MV-4-11 (cell line): ENCODE data around the gene UGGT2.
"Not testable (repeated sequence)": the region's sequence is repeated elsewhere in the genome, so short reads cannot be mapped to it uniquely, and the experiment has no call there.

ENCODE experiments used
- DNase-seq: peaks from one replicate; lab custom pipeline; 2025; lab: John Stamatoyannopoulos, UW

The UGGT2 gene

DNA sequence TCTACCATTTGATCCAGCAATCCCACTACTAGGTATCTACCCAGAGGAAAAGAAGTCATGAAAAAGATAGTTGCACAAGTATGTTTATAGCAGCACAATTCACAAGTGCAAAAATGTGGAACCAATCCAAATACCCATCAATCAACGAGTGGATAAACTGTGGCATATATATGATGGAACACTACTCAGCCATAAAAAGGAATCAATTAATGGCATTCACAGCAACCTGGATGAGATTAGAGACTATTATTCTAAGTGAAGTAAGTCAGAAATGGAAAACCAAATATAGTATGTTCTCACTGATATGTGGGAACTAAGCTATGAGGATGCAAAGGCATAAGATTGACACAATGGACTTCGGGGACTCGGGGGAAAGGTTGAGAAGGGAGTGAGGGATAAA, 1.3 kb downstream of the UGGT2 start:
- not testable (repeated sequence) for DNase-seq

DNA sequence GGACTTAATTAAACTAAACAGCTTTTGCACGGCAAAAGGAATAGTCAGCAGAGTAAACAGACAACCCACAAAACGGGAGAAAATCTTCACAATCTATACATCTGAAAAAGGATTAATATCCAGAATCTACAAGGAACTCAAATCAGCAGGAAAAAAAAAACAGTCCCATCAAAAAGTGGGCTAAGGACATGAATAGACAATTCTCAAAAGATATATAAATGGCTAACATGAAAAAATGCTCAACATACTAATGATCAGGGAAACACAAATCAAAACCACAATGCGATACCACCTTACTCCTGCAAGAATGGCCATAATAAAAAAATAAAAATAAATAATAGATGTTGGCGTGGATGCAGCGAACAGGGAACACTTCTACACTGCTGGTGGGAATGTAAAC, 1.7 kb downstream of the UGGT2 start:
- DNase-seq, result not testable (repeated sequence)

DNA sequence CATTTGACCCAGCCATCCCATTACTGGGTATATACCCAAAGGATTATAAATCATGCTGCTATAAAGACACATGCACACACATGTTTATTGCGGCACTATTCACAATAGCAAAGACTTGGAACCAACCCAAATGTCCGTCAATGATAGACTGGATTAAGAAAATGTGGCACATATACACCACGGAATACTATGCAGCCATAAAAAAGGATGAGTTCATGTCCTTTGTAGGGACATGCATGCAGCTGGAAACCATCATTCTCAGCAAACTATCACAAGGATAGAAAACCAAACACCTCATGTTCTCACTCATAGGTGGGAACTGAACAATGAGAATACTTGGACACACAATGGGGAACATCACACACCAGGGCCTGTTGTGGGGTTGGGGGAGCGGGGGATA, 2.2 kb downstream of the UGGT2 start:
- DNase-seq, result not testable (repeated sequence)

DNA sequence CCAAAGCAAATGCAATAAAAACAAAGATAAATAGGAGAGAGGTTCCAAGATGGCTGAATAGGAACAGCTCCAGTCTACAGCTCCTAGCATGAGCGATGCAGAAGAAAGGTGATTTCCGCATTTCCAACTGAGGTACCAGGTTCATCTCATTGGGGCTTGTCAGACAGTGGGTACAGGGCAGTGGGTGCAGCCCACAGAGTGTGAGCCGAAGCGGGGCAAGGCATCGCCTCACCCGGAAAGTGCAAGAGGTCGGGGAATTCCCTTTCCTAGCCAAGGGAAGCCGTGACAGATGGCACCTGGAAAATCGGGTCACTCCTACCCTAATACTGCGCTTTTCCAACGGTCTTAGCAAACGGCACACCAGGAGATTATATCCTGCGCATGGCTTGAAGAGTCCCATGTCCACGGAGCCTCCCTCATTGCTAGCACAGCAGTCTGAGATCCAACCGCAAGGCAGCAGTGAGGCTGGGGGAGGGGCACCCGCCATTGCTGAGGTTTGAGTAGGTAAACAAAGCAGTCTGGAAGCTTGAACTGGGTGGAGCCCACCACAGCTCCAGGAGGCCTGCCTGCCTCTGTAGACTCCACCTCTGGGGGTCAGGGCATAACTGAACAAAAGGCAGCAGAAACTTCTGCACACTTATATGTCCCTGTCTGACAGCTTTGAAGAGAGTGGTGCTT, 6.6 kb downstream of the UGGT2 start:
- DNase-seq, result not testable (repeated sequence)

DNA sequence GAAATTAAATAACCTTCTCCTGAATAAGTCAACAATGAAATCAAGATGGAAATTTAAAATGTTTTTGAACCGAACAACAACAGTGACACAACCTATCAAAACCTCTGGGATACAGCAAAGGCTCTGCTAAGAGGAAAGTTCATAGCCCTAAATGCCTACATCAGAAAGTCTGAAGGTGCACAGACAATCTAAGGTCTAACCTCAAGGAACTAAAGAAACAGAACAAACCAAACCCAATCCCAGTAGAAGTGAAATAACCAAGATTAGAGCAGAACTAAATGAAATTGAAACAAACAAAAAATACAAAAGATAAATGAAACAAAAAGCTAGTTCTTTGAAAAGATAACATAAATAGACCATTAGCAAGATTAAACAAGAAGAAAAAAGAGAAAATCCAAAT, 9.0 kb downstream of the UGGT2 start:
- no peak for DNase-seq

DNA sequence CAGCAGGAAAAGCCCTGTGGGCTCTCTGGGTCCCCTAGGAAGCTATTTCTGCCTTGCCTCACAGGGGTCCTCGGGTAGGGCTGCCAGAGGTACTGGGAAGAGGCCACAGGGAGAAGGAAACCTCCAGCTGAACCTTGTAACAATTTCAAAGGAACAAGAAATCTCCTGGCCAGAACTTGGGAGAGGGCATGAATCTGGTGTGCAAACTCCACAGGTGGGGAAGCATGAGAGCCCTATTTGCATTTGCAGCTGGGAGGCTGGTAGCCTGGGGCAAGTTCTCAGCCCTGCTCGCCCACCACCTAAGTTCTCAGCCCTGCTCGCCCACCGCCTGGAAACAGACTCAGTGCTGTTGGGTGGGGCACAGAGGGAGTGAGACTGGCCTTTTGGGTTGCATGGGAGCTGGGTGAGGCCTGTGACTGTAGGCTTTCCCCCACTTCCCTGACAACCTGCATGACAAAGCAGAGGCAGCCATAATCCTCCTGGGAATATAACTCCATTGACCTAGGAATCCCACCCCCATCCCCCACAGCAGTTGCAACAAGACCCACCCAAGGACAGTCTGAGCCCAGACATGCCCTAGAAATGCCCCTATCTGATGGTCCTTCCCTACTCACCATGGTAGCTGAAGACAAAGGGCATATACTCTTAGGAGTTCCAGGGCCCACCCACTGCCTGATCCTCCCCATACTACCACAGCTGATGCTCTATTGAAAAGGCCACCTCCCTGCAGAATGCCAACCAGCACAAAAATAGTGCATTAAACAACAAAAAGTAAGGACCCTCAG, 11.7 kb downstream of the UGGT2 start:
- DNase-seq, result no peak

DNA sequence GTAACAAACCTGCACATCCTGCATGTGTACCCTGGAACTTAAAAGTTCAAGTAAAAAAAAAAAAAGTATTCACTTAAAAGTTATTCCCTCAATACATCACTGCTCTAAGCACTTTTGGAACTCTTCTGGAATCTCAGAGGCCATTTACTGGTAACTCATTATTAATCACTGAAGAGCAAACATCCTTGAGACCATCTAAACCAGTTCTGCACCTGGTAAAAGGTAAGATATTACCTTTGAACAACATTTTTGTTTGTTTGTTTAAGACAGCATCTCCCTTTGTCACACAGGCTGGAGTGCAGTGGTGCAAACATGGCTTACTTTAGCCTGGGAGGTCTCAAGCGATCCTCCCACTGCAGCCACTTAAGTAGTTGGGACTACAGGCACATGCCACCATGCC, 16.7 kb downstream of the UGGT2 start:
- DNase-seq, result no peak

DNA sequence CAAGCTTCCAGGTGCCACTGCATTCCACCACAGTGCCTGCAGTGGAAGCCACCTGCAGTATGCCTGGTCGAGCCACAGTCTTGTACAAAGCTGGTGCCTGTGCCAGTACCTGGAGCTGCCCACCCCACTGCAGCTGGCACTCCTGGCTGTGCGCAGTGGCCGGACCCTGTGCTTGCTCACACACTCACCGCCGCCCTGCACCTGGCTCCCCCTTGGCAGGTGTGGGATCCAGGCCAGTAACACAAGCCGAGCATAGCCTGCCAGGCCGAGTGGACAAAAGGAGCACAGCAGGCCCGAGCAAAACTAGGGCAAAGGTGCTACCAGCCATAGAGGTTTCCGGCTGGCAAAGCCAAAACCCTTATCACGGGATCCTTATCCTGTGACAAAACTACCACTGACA, 18.5 kb downstream of the UGGT2 start:
- DNase-seq, result no peak

DNA sequence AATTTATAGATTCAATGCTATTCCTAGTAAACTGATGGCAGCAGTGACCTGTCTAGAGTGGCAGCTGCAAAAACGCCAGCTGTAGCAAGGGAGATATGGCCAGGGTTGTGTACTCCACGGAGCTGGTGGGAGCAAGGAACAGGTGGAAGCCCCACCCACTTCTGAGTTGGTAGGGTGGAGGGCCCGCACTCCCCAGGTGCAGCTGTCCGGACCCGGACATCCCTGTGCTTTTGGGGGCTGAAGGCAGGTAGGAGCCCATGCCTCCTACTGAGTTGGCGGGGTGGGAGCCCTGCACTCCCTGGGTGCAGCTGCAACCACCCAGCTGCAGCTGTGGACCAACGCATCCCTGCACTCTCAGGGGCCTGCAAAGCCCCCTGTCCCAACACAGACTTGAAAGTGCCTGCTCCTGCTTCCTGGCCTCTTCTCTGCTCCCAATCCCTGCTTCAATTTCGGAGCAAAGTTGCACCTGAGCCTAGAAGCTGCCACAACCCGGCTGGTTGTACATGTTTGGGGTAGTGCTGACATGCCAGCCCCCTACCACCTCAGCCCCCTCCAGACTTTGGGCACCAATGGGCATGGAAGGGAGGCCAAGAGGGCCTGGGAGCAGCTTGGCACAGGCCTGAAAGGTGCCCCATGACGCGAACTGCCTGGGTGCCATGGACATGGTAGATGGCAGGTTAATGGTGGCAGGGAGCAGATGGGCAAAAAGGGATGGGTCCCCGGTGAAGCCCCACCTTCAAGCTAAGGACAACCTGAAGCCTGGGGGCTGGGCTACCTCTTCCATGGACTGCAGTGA, 19.8 kb downstream of the UGGT2 start:
- DNase-seq, result no peak

DNA sequence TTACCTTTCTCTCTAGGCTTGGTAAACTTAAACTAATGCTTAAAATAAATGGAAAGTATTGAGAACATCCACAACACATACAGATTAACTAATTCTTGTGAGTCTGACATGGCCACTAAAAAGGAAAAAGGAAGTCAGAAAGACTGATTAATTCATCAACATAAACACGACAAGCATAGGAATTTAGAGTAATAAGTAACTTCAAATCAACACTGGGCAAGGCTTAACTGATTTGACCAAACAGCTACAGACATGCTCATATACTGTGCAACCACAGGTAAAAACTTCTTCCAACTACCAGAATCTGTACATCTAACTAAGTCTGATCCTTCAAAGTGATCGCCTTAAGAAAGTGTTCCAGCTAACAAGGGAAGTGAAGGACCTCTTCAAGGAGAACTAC, 20.5 kb downstream of the UGGT2 start:
- DNase-seq, result no peak

DNA sequence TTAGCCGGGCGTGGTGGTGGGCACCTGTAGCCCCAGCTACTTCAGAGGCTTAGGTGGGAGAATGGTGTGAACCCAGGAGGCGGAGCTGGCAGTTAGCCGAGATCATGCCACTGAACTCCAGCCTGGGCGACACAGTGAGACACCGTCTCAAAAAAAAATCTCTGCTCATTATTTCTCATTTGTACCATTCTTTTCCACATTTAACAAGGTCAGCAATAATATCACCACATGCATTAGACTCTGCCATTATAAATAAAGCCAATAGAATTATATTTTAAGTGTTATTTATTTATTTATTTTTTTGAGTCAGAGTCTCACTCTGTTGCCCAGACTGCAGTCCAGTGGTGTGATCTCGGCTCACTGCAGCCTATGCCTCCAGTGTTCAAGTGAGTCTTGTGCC, 24.2 kb downstream of the UGGT2 start:
- no peak for DNase-seq

DNA sequence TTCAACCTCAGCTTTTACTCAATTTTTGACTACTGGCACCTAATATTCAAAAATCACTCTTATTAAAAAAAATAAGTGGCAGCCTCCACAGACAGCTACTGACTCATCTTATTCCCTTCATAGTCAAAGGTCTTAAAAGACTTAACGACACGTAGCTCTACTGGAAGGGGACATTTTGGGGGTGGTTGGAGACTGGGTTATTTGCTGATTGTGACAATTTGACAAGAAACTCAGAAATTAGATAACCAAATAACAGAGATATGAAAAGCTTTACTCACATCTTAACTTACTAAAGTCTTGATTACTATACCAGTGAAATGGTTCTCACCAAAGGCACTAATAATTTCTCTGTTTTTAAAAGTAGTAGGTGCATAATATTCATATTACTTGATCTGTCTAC, 25.7 kb downstream of the UGGT2 start:
- no peak for DNase-seq

DNA sequence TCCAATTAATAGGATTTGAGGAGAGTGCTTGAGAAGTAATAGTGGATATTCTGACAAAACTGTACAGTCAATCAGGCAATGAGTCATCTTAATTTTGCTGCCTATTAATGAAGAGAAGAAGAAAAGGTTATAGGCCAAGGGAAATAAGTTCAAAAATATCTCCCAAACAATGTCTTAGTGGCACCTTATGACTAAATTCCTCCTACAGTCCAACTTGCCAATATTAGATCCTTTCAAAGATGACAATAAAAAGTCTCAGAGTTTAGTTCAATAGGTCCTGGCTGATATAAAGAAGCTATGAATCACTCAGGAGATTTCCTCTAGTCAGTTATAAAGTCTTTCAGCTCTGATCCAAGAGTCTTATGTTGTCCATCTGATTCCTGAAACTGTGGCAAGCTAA, 27.9 kb downstream of the UGGT2 start:
- no peak for DNase-seq

DNA sequence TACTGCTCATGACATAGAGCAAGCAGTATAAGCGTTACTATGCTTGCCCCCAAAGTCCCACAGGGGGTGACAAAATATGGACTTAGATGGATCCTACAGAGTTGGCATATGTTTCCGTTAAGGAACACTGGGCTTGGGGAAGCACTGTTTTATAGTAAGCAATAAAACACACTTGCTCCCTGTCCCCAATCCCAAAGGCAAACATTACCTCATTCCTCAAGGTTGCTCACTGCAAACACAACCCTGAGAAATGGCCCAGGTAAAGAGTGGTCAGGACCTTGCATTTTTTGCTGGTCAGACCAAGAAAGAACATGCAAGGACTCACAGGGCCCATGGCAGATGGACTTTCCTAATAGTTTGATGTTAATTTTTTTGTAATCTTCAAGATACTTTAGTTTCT, 32.3 kb downstream of the UGGT2 start:
- DNase-seq, result no peak

DNA sequence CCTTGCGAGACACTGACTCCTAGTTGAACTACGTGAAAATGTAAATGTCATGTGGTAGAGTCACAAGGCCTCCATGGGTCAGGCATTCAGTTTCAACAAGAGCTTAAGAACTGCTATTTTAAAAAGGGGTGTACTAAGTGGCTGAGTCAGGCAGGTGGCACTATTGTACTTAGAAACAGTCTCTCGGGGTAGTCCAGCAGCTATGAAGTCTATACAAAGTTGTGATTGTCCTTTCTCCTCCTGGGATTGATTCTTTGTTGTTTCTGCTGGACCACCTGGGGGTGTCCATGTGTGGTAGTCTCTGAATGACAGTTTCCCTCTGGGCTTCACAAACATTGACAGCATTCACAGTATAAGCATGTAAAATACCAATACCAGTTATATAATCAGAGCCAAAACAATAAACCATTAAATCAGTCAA, 33.0 kb downstream of the UGGT2 start:
- peak; percentile 38 for DNase-seq

DNA sequence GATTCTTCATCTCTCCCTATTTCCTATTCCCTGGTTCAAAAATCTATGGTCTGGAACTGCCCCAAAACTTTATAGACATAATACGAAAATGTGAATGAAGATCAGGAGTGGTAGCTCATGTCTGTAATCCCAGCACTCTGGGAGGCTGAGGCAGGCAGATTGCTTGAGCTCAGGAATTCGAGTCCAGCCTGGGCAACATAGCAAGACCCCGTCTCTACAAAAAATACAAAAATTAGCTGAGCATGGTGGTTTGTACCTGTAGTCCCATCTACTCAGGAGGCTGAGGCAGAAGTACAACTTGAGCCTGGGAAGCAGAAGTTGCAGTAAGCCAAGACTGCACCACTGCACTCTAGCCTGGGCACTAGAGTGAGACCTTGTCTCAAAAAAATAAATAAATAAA, 35.1 kb downstream of the UGGT2 start:
- no peak for DNase-seq

DNA sequence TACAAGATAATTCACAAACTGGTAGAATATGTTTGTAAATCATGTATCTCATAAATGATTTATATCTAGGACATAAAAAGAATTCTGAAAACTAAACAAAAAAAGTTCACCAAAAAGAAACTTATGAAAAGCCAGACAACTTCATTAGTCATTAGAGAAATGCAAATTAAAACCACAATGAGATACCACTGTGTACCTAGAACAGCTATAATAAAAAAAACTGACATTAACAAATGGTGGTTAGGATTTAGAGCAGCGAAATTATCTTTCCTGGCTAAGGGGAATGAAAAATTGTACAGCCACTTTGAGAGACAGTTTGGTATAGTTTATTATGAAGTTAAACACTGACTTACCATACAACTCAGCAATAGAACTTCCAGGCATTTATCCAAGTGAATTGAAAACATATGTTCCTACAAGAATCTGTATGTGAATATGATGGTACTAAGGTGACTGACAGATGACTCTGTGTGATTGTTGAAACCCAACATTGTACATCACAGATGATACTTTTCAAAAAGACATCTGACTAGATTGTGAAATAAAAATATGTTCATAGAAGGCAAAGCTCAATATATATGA, 41.8 kb downstream of the UGGT2 start:
- DNase-seq, result no peak

DNA sequence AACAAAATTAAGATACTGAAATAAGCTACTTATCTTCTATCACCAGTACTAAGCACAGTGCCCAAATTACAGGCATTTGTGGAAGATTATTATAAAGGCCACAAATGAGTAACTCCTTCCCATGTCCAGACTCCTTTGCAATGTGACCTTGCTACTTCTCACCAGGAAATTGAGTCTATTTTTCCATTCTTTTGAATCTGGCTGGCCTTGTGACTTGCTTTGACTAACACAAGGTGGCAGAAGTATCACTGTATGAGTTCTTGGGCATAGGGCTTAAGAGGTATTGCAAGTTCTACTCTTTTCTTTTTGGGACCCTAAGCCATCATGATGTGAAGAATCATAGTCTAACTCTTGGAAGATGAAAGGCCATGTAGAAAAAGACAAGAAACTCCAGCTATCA, 49.9 kb downstream of the UGGT2 start:
- no peak for DNase-seq

DNA sequence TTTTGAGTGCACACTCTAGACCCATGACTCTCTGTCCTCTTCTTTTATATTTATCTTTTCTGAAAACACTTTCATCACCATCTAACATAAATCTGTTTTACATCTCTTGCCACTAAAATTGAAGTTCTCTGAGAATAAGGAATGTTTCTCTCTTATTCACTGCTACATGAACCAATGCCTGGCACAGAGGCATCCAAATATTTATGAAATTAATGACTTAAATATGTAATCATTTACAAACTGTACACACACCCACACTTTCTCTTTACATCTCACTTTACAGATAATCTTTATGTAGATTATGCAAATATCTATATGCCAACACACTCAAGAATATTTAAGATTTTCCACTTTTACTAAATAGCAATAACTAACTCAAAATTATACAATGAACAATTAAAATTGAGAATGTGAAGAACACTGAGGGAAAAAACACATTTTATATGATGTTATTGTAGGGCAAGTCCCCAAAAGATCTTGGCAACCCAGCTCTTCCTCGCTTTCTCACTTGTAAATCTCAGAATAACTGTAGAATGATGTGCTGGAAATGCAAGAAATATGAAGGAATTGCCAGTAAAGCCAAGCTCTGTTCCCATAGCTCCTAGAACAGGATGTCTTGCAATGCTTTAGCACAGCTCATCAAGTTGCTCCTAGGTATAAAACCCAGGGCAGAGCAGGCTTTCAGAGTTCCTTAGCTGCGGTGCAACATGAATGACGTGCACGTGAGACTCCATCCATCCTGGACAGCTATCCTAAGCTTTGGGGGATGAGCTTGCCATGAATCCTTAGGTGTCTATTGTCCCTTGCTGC, 50.7 kb downstream of the UGGT2 start:
- DNase-seq, result no peak

DNA sequence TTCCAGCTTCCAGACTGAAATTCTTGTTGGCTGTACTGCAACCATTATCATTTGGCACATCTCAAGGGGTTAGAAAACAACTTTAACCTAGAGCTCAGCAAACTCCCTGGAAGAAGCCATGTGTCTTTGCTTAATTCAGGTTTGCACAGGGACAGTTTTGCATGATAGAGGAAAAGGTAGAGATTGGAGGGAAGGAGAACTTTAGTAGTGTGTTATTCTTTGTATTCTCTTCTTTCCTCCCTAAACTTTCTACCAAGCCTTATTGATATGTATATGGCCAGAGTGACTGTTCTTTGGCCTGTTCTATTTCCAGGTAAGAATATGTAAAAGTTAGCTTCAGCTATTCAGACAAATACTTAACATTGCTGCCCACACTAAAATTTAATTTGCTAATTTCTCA, 53.1 kb downstream of the UGGT2 start:
- no peak for DNase-seq

DNA sequence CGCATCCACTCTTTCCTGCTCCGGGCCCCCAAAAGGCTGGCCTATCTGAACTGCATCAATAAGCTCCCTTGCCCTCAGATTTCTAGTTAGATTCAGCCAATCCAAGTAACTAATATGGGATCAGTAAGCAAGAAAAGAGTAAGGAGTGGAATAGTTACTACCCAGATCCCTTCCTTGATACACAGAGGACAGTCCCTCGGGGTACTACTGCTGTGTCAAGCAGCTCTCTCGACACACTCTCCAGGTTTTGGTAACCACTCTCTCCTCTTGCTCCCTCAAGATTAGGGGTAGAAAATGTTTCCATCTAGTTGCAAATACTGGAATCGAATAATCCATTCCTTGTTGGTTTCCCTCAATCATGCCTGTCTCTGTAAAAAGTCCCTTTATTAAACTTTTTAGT, 65.4 kb downstream of the UGGT2 start:
- no peak for DNase-seq

DNA sequence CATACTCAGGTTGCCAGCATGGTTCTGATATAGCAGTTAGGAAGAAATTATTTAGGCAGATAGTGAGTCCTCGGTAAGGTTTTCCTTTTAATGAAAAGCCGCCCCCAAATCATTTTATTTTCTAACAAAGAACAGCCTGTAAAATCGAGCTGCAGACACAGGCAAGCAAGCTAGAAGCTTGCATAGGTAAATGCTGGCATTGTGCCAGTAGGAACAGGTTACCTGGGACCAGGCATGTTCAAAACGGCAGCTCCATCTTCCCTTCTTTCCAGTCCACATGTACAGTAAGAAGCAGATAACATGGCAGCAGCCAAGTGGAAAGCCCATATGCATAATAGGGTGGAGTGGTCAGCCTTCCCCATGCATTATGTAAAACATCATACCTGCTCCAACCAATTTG, 71.1 kb downstream of the UGGT2 start:
- no peak for DNase-seq
